SH-SY5Y (cell line): ENCODE results near the gene WSCD1.

Experiments
- GATA2 ChIP-seq: IDR thresholded peaks from 2 replicates; pipeline ENCODE4 v1.6.1; 2011; ENCODE audit warnings: mild to moderate bottlenecking, low read depth, low read length
- GATA3 ChIP-seq: IDR thresholded peaks from 2 replicates; pipeline ENCODE4 v1.6.1; 2011; ENCODE audit warnings: low read depth, mild to moderate bottlenecking, low read length, moderate library complexity

DNA sequence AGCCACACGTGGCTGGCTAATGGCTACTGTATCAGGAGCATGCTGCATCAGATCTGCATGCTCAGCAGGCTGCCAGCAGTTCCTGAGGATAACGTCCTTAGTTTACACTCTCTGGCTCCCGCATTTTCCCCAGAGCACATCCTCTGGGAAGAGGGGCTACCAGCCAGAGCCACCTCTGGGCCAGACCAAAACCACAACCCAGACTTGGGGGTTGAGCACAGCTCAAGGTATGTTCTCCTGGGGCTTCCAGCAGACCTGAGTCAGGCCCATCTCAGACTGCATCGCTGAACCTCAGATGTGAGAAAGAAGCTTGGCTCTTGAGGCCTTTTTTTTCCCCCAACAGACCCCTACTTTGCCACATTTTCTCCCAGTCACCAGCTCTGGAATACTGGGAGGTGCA, 23.7 kb upstream of the WSCD1 start:
- TF ChIP-seq GATA2 (no peak), GATA3 (no peak)
